ENCODE data around the gene KBTBD8.

KBTBD8 gene

DNA sequence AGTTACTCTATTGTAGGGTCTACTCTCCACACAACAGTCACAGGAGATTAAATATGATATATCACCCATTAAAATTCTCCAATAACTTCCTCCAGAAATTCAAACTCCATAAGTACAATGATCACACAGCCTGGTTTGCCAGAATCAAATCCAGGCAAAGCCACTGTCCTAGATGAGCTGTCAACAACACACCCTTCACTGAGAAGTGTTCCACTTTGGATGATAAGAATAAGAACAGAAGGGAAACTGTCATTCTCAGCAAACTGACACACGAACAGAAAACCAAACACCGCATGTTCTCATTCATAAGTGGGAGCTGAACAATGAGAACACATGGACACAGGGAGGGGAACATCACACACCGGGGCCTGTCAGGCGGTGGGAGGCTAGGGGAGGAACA lies 41.4 kb upstream of the KBTBD8 start:
- DNase-seq, result no peak
- TF ChIP-seq, protein P1, sequence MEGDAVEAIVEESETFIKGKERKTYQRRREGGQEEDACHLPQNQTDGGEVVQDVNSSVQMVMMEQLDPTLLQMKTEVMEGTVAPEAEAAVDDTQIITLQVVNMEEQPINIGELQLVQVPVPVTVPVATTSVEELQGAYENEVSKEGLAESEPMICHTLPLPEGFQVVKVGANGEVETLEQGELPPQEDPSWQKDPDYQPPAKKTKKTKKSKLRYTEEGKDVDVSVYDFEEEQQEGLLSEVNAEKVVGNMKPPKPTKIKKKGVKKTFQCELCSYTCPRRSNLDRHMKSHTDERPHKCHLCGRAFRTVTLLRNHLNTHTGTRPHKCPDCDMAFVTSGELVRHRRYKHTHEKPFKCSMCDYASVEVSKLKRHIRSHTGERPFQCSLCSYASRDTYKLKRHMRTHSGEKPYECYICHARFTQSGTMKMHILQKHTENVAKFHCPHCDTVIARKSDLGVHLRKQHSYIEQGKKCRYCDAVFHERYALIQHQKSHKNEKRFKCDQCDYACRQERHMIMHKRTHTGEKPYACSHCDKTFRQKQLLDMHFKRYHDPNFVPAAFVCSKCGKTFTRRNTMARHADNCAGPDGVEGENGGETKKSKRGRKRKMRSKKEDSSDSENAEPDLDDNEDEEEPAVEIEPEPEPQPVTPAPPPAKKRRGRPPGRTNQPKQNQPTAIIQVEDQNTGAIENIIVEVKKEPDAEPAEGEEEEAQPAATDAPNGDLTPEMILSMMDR (IDR thresholded peaks at IDR 0.05; ENCODE audit: low read depth, low read length), result no peak
- Histone ChIP-seq H3K27ac (no peak overlapping the region), H3K4me3 (ENCODE audit: low read depth, low read length) (no peak overlapping the region), H3K27me3 (ENCODE audit: insufficient read depth, low read depth, severe bottlenecking) (no peaks in the 10 kb centered on the region), H3K9me3 (ENCODE audit: severe bottlenecking) (no peaks in the 10 kb centered on the region), H3K36me3 (no peaks in the 10 kb centered on the region)

- TF ChIP-seq, protein P1 (IDR thresholded peaks at IDR 0.05; ENCODE audit: low read depth, low read length), result no peak
- no peak for DNase-seq
- Histone ChIP-seq H3K9me3 (ENCODE audit: severe bottlenecking) (no peaks in the 10 kb centered on the region), H3K4me3 (ENCODE audit: low read depth, low read length) (no peak overlapping the region), H3K27ac (no peak overlapping the region), H3K27me3 (ENCODE audit: insufficient read depth, low read depth, severe bottlenecking) (no peaks in the 10 kb centered on the region), H3K36me3 (no peaks in the 10 kb centered on the region)
These were observed 40.7 kb upstream of the KBTBD8 start for GRCh38 chr3:66957367-66957766.

GRCh38 chr3:66958067-66958466 lies 40.0 kb upstream of the KBTBD8 start:
- DNase-seq, result no peak
- H3K9me3 ChIP-seq (ENCODE audit: severe bottlenecking), result no peaks in the 10 kb centered on the region
- TF ChIP-seq, protein P1 (IDR thresholded peaks at IDR 0.05; ENCODE audit: low read depth, low read length), result no peak
- no peaks in the 10 kb centered on the region for H3K36me3 ChIP-seq
- H3K4me3 ChIP-seq (ENCODE audit: low read depth, low read length), result no peak overlapping the region
- H3K27ac ChIP-seq, result no peak overlapping the region
- no peaks in the 10 kb centered on the region for H3K27me3 ChIP-seq (ENCODE audit: insufficient read depth, low read depth, severe bottlenecking)

GRCh38 chr3:66962664-66963063 lies 35.4 kb upstream of the KBTBD8 start:
- no peaks in the 10 kb centered on the region for H3K27me3 ChIP-seq (ENCODE audit: insufficient read depth, low read depth, severe bottlenecking)
- DNase-seq, result no peak
- H3K9me3 ChIP-seq (ENCODE audit: severe bottlenecking), result no peaks in the 10 kb centered on the region
- H3K27ac ChIP-seq, result no peak overlapping the region
- no peaks in the 10 kb centered on the region for H3K36me3 ChIP-seq
- TF ChIP-seq, protein P1 (IDR thresholded peaks at IDR 0.05; ENCODE audit: low read depth, low read length), result no peak
- H3K4me3 ChIP-seq (ENCODE audit: low read depth, low read length), result no peak overlapping the region

DNA sequence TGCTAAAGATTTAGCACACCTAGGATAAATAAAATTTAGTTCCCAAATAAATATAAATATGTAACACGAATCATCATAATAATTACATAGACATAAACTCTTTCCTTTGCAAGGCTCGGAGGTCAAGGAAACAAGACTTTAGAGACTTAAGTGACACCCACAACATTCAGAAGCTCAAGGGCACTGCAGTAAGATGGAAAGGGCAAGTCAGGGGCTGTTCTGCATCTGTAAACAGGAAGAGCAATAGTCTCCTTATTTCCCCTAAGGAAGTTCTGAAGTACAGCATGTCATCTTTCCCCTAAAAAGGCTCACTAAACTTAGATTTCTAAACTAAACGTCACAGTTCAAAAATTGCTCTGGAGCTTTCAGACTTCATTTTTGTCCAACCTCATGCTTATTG lies 26.9 kb upstream of the KBTBD8 start:
- DNase-seq, result no peak
- Histone ChIP-seq H3K27me3 (ENCODE audit: insufficient read depth, low read depth, severe bottlenecking) (no peaks in the 10 kb centered on the region), H3K27ac (no peak overlapping the region), H3K36me3 (no peaks in the 10 kb centered on the region), H3K9me3 (ENCODE audit: severe bottlenecking) (no peaks in the 10 kb centered on the region), H3K4me3 (ENCODE audit: low read depth, low read length) (no peak overlapping the region)
- TF ChIP-seq, protein P1 (IDR thresholded peaks at IDR 0.05; ENCODE audit: low read depth, low read length), result no peak

DNA sequence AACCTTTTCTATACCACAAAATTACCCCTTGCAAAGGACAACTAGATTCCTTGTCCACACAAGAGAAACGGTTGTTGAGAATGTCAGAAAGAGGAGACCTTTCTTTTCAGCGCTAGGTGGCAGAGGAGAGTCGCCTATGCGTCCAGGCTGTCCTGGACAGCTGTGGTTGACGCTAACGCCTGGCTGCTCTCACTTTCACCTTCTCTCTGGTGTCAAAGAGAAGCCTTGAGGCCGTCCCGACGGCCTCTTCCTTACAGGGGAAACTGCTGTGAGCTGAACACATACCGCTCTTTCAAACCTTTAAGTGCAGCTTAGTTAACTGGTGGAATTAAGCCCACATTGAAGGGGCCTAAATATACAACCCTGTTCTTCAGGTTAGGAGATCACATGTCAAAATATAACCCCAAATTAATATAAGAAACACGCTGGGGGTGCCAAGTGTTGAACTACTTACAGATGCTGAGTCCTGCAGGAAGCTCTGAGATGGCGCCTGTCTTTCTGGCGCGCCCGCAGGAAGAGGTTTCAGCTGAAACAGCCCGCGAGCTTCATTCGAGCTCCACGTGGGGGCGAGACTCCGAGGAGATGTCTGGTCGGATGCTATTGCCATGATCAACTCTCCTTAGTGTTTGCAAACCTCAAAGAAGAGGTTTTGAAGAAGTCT lies 26.1 kb upstream of the KBTBD8 start:
- H3K9me3 ChIP-seq (ENCODE audit: severe bottlenecking), result no peaks in the 10 kb centered on the region
- peak overlapping the region; percentile 48 for H3K4me3 ChIP-seq (ENCODE audit: low read depth, low read length)
- peak; percentile 78 for DNase-seq
- no peak overlapping the region for H3K27ac ChIP-seq
- TF ChIP-seq, protein P1 (IDR thresholded peaks at IDR 0.05; ENCODE audit: low read depth, low read length), result peak; percentile 90
- H3K36me3 ChIP-seq, result no peaks in the 10 kb centered on the region
- H3K27me3 ChIP-seq (ENCODE audit: insufficient read depth, low read depth, severe bottlenecking), result no peaks in the 10 kb centered on the region

Measured in WERI-Rb-1 (cell line).